ENCODE data around the gene ASTL. TPM values are rescaled to one million over a fixed set of nuclear protein-coding genes. Genes with fewer than 3 reads are reported as not detected.

Gene ASTL
- total RNA-seq, 1 experiment from 2014 or later = 0.34 TPM

GRCh38 chr2:96109361-96109680, 29.0 kb downstream of the ASTL start:
- no peaks in the 10 kb centered on the region for H3K36me3 ChIP-seq (ENCODE audit: control insufficient read depth in 1 of 2, insufficient read depth in 2 of 2, low read length in 2 of 2)
- H3K9me3 ChIP-seq (ENCODE audit: control insufficient read depth in 1 of 2, insufficient read depth in 1 of 2, low read depth in 1 of 2, low read length in 2 of 2) = peaks cover 11 to 14% of the 10 kb centered on the region in 2 experiments; a peak in 2 of 4 replicates
- H3K4me3 ChIP-seq (replicated peaks in 1 of 2; ENCODE audit: low read depth in 1 of 2, low read length in 2 of 2) = no peak overlapping the region
- intact Hi-C loops (cut with micrococcal nuclease) = no loop called here
- ATAC-seq = no peak
- ChIA-PET RAD21 (ENCODE audit: low non-redundant PET in 1 of 2, low total read pairs in 2 of 2, uncharacterized antibody in 2 of 2, unreplicated experiment in 2 of 2) (no interaction called here), POLR2A (no interaction called here), CTCF (no interaction called here)
- no peaks in the 10 kb centered on the region for H3K9me2 ChIP-seq (ENCODE audit: insufficient read depth)
- TF ChIP-seq TCF7L2 (IDR thresholded peaks at IDR 0.05; ENCODE audit: borderline replicate concordance, extremely low read depth, insufficient read depth, insufficient read length) = no peak
- TF ChIP-seq MAX (IDR thresholded peaks at IDR 0.05) = no peak
- TF ChIP-seq YY1 (IDR thresholded peaks at IDR 0.05; ENCODE audit: extremely low read depth, insufficient replicate concordance, low read depth, low read length) = no peak
- TF ChIP-seq CTCF (IDR thresholded peaks at IDR 0.05 in 2 of 3, conservative IDR thresholded peaks at IDR 0.05 in 1 of 3; ENCODE audit: borderline replicate concordance in 1 of 3, insufficient read depth in 1 of 3, low read depth in 2 of 3, low read length in 2 of 3) = no peak
- DNase-seq (ENCODE audit: low read depth, low spot score) = no peak
- H3K9ac ChIP-seq (ENCODE audit: low read length) = no peak overlapping the region
- H3K27ac ChIP-seq (ENCODE audit: low read depth, low read length) = no peak overlapping the region
- H3K27me3 ChIP-seq (ENCODE audit: insufficient read depth, low read length) = no peaks in the 10 kb centered on the region
- no peaks in the 10 kb centered on the region for H4K20me1 ChIP-seq (ENCODE audit: insufficient read depth)
- no peak overlapping the region for H3K4me2 ChIP-seq (ENCODE audit: low read length)
- no TSS peak for BruUV-seq (replicated peaks)
- no peak overlapping the region for H2AFZ ChIP-seq (ENCODE audit: low read depth, low read length, poor library complexity, severe bottlenecking)
- H3K4me1 ChIP-seq (ENCODE audit: control insufficient read depth in 1 of 2, insufficient read depth in 2 of 2, low read length in 2 of 2) = no peaks in the 10 kb centered on the region
- H3K79me2 ChIP-seq (ENCODE audit: insufficient read depth, low read length) = no peaks in the 10 kb centered on the region

GRCh38 chr2:96108541-96109360, 29.6 kb downstream of the ASTL start:
- CTCF ChIA-PET = no interaction called here
- POLR2A ChIA-PET = no interaction called here
- H3K9me2 ChIP-seq (ENCODE audit: insufficient read depth) = no peaks in the 10 kb centered on the region
- H3K27ac ChIP-seq (ENCODE audit: low read depth, low read length) = no peak overlapping the region
- DNase-seq (ENCODE audit: low read depth, low spot score) (no peak), ATAC-seq (no peak)
- H2AFZ ChIP-seq (ENCODE audit: low read depth, low read length, poor library complexity, severe bottlenecking) = no peak overlapping the region
- intact Hi-C loops (cut with micrococcal nuclease) = no loop called here
- H3K4me3 ChIP-seq (replicated peaks in 1 of 2; ENCODE audit: low read depth in 1 of 2, low read length in 2 of 2) = no peak overlapping the region
- no peaks in the 10 kb centered on the region for H3K4me1 ChIP-seq (ENCODE audit: control insufficient read depth in 1 of 2, insufficient read depth in 2 of 2, low read length in 2 of 2)
- no TSS peak for BruUV-seq (replicated peaks)
- no peaks in the 10 kb centered on the region for H3K27me3 ChIP-seq (ENCODE audit: insufficient read depth, low read length)
- no peaks in the 10 kb centered on the region for H3K79me2 ChIP-seq (ENCODE audit: insufficient read depth, low read length)
- H3K9me3 ChIP-seq (ENCODE audit: control insufficient read depth in 1 of 2, insufficient read depth in 1 of 2, low read depth in 1 of 2, low read length in 2 of 2) = peaks cover 11 to 14% of the 10 kb centered on the region in 2 experiments; a peak in 2 of 4 replicates
- TF ChIP-seq EZH2 (IDR thresholded peaks at IDR 0.05) (no peak), FOSL1 (IDR thresholded peaks at IDR 0.05; ENCODE audit: low read depth) (no peak), EZH2phosphoT487 (IDR thresholded peaks at IDR 0.05; ENCODE audit: borderline replicate concordance) (no peak), ZFX (IDR thresholded peaks at IDR 0.05) (no peak), JUND (IDR thresholded peaks at IDR 0.05) (no peak), EGR1 (IDR thresholded peaks at IDR 0.05; ENCODE audit: low read depth) (no peak), SP1 (IDR thresholded peaks at IDR 0.05; ENCODE audit: low read depth) (no peak), SIN3A (IDR thresholded peaks at IDR 0.05; ENCODE audit: low read depth) (no peak), MAX (IDR thresholded peaks at IDR 0.05) (no peak), YY1 (IDR thresholded peaks at IDR 0.05; ENCODE audit: extremely low read depth, insufficient replicate concordance, low read depth, low read length) (no peak), ATF3 (IDR thresholded peaks at IDR 0.05) (no peak), TCF7L2 (IDR thresholded peaks at IDR 0.05; ENCODE audit: borderline replicate concordance, extremely low read depth, insufficient read depth, insufficient read length) (no peak), ZNF274 (IDR thresholded peaks at IDR 0.05; ENCODE audit: low read depth, low read length) (no peak), CBX3 (IDR thresholded peaks at IDR 0.05; ENCODE audit: low read depth) (no peak)
- RAD21 ChIA-PET (ENCODE audit: low non-redundant PET in 1 of 2, low total read pairs in 2 of 2, uncharacterized antibody in 2 of 2, unreplicated experiment in 2 of 2) = no interaction called here
- no peak overlapping the region for H3K4me2 ChIP-seq (ENCODE audit: low read length)
- no peak overlapping the region for H3K9ac ChIP-seq (ENCODE audit: low read length)
- H3K36me3 ChIP-seq (ENCODE audit: control insufficient read depth in 1 of 2, insufficient read depth in 2 of 2, low read length in 2 of 2) = no peaks in the 10 kb centered on the region
- no peaks in the 10 kb centered on the region for H4K20me1 ChIP-seq (ENCODE audit: insufficient read depth)
